HG03159 (cell line): ENCODE measurements around the gene IRAK1.
"Not testable (repeated sequence)": the region's sequence is repeated elsewhere in the genome, so short reads cannot be mapped to it uniquely, and the experiment has no call there.

Experiments
- ATAC-seq: cut with Tn5 transposase; IDR thresholded peaks from one replicate; pipeline ENCODE4 v1.9.1; 2021; ENCODE audit warnings: mild to moderate bottlenecking, moderate library complexity; ENCODE audit not compliant: unreplicated experiment

The IRAK1 gene

GRCh38 chrX:153999359-154000037, 20.2 kb downstream of the IRAK1 start:
- ATAC-seq, result no peak

GRCh38 chrX:153995504-153995903, 24.2 kb downstream of the IRAK1 start:
- ATAC-seq, result no peak

GRCh38 chrX:153994398-153994797, 25.3 kb downstream of the IRAK1 start:
- not testable (repeated sequence) for ATAC-seq

GRCh38 chrX:153993978-153994377, 25.7 kb downstream of the IRAK1 start:
- no peak for ATAC-seq

- no peak for ATAC-seq
Measured at GRCh38 chrX:153993079-153993478, 26.6 kb downstream of the IRAK1 start.

GRCh38 chrX:153992180-153992579, 27.5 kb downstream of the IRAK1 start:
- no peak for ATAC-seq

GRCh38 chrX:153991013-153991580, 28.6 kb downstream of the IRAK1 start:
- ATAC-seq, result no peak

- no peak for ATAC-seq
Measured at GRCh38 chrX:153989973-153990655, 29.6 kb downstream of the IRAK1 start.

- ATAC-seq, result no peak
Measured at GRCh38 chrX:153988493-153988892, 31.2 kb downstream of the IRAK1 start.

- no peak for ATAC-seq
Measured at GRCh38 chrX:153984351-153985178, 35.1 kb downstream of the IRAK1 start.

GRCh38 chrX:153983321-153983801, 36.3 kb downstream of the IRAK1 start:
- ATAC-seq, result no peak

GRCh38 chrX:153981771-153982533, 37.8 kb downstream of the IRAK1 start:
- ATAC-seq, result no peak

GRCh38 chrX:153981231-153981630, 38.5 kb downstream of the IRAK1 start:
- ATAC-seq, result no peak

- ATAC-seq, result not testable (repeated sequence)
Measured at GRCh38 chrX:153980394-153980793, 39.3 kb downstream of the IRAK1 start.

GRCh38 chrX:153974726-153975286, 44.9 kb downstream of the IRAK1 start:
- no peak for ATAC-seq

GRCh38 chrX:153974003-153974725, 45.5 kb downstream of the IRAK1 start:
- no peak for ATAC-seq

GRCh38 chrX:153973127-153974002, 46.3 kb downstream of the IRAK1 start:
- ATAC-seq, result no peak

GRCh38 chrX:153972368-153973126, 47.2 kb downstream of the IRAK1 start, which contains the start of gene TMEM187:
TMEM187 (plus strand) TSS chrX:153972754; CDS start chrX:153982063, 9,309 bp downstream.
- peak; percentile 46 for ATAC-seq
